GM12878 (cell line): ENCODE results near the gene PLD3. TPM values are rescaled to one million over a fixed set of nuclear protein-coding genes. Genes with fewer than 3 reads are reported as not detected.

Experiments used
- ATAC-seq: fragments of 200-7000 bp; cut with Tn5 transposase; 3 replicates; pipeline ENCODE4 v1.9.1; 2020; ENCODE audit warnings: mild to moderate bottlenecking, moderate library complexity
- BruUV-seq: library from RNA; stranded (reverse); fragments of 400-500 nt; replicated peaks from 2 replicates; lab custom pipeline; 2021; lab: Mats Ljungman, UMichigan
- CTCF ChIA-PET: fragments of 300-600 bp; sonication (Branson Sonifier 250); formaldehyde crosslinking; extraction: SDS; loops from one replicate; lab custom pipeline; 2021; ENCODE audit warnings: inconsistent platforms; lab: Yijun Ruan, JAX
- POLR2A ChIA-PET: fragments of 350-600 bp; formaldehyde crosslinking; extraction: SDS; loops from one replicate; lab custom pipeline; 2021; ENCODE audit warnings: inconsistent platforms; lab: Charles Lee
- RAD21 ChIA-PET: fragments of 300-600 bp; sonication (Branson Sonifier 250); formaldehyde crosslinking; loops from one replicate; lab custom pipeline; 2023; ENCODE audit warnings: antibody characterized with exemption; ENCODE audit not compliant: unreplicated experiment; lab: Charles Lee
- SMC1A ChIA-PET: fragments of 300-600 bp; sonication (Branson Sonifier 250); formaldehyde crosslinking; loops from one replicate; lab custom pipeline; 2023; ENCODE audit not compliant: unreplicated experiment, uncharacterized antibody; lab: Charles Lee
- DNase-seq: peaks from one replicate; pipeline ENCODE4 v3.0.0-alpha.2; 2011; ENCODE audit warnings: low read depth, low spot score
- FAIRE-seq: peaks from 3 replicates; lab custom pipeline; 2011; peaks lifted over from hg19 to GRCh38; lab: Jason Lieb, UNC
- H2AFZ ChIP-seq: 2 replicates; pipeline ENCODE4 v1.6.0; 2011; ENCODE audit warnings: low read depth, low read length, control low read depth; ENCODE audit not compliant: control insufficient read depth
- H3K27ac ChIP-seq: 2 replicates; pipeline ENCODE4 v1.5.1; 2011; ENCODE audit warnings: control low read depth; ENCODE audit not compliant: control insufficient read depth, insufficient read depth
- H3K27me3 ChIP-seq, 2 experiments: replicated peaks in 1 of 2; 2 replicates each; pipeline versions ENCODE4 v1.6.0 to v1.6.1; 2011; ENCODE audit warnings: low read length in 1 of 2; ENCODE audit not compliant: control insufficient read depth in 2 of 2, insufficient read depth in 2 of 2
- H3K36me3 ChIP-seq, 2 experiments: 2 replicates each; pipeline ENCODE4 v1.5.1; 2011; ENCODE audit warnings: low read length in 1 of 2; ENCODE audit not compliant: control insufficient read depth in 2 of 2, insufficient read depth in 2 of 2
- H3K4me1 ChIP-seq: 2 replicates; pipeline ENCODE4 v1.6.1; 2011; ENCODE audit warnings: mild to moderate bottlenecking, low read length, moderate library complexity, mixed read lengths; ENCODE audit not compliant: control insufficient read depth, insufficient read depth
- H3K4me2 ChIP-seq: 2 replicates; pipeline ENCODE4 v1.6.0; 2011; ENCODE audit warnings: control low read depth; ENCODE audit not compliant: control insufficient read depth, insufficient read depth
- H3K4me3 ChIP-seq: fragments of 200-600 bp; sonication (generic); 2 replicates; pipeline ENCODE4 v1.5.1; 2016
- H3K79me2 ChIP-seq: 2 replicates; pipeline ENCODE4 v1.6.0; 2011; ENCODE audit warnings: low read length; ENCODE audit not compliant: control insufficient read depth, insufficient read depth
- H3K9ac ChIP-seq: 2 replicates; pipeline ENCODE4 v1.8.0; 2011; ENCODE audit warnings: low read length, control low read depth, mixed read lengths; ENCODE audit not compliant: control insufficient read depth, insufficient read depth
- H3K9me3 ChIP-seq: replicated peaks from 3 replicates; pipeline ENCODE4 v1.5.1; 2011; ENCODE audit warnings: mild to moderate bottlenecking, low read length; ENCODE audit not compliant: control insufficient read depth, insufficient read depth
- H4K20me1 ChIP-seq: 2 replicates; pipeline ENCODE4 v1.6.0; 2011; ENCODE audit not compliant: control insufficient read depth, insufficient read depth
- CBFB ChIP-seq: IDR thresholded peaks from 2 replicates; pipeline ENCODE4 v1.6.1; 2016; ENCODE audit warnings: antibody characterized with exemption, low read depth
- FOXK2 ChIP-seq: fragments of 450-650 bp; IDR thresholded peaks from 2 replicates; pipeline ENCODE4 v1.6.1; 2017; ENCODE audit warnings: mild to moderate bottlenecking, moderate library complexity
- GABPA ChIP-seq: IDR thresholded peaks from 2 replicates; pipeline ENCODE4 v1.6.1; 2014; ENCODE audit warnings: antibody characterized with exemption, low read depth, mild to moderate bottlenecking, inconsistent platforms
- KLF5 ChIP-seq: fragments of 450-650 bp; IDR thresholded peaks from 2 replicates; pipeline ENCODE4 v1.6.1; 2014; ENCODE audit warnings: mild to moderate bottlenecking; ENCODE audit not compliant: partially characterized antibody
- SMAD1 ChIP-seq: fragments of 450-650 bp; IDR thresholded peaks from 2 replicates; pipeline ENCODE4 v1.6.1; 2018; ENCODE audit warnings: mild to moderate bottlenecking, low read depth; ENCODE audit not compliant: partially characterized antibody
- SPI1 ChIP-seq: IDR thresholded peaks from 2 replicates; pipeline ENCODE4 v1.6.1; 2011; ENCODE audit warnings: low read depth, mild to moderate bottlenecking, low read length, moderate library complexity, borderline replicate concordance; ENCODE audit not compliant: insufficient read depth
- SREBF1 ChIP-seq: IDR thresholded peaks from 2 replicates; pipeline ENCODE4 v1.6.1; 2012; ENCODE audit warnings: mild to moderate bottlenecking, low read length
- STAT1 ChIP-seq: fragments of 450-650 bp; conservative IDR thresholded peaks from 2 replicates; pipeline ENCODE4 v1.6.1; 2014; ENCODE audit warnings: antibody characterized with exemption, mild to moderate bottlenecking
- SUZ12 ChIP-seq: fragments of 200-600 bp; sonication (generic); IDR thresholded peaks from one replicate; pipeline ENCODE4 v1.6.1; 2018; ENCODE audit warnings: antibody characterized with exemption, mild to moderate bottlenecking; ENCODE audit not compliant: unreplicated experiment
- YBX1 ChIP-seq: fragments of 450-650 bp; IDR thresholded peaks from 2 replicates; pipeline ENCODE4 v1.6.1; 2016; ENCODE audit warnings: antibody characterized with exemption
- WGBS: methylation state at CpG from one replicate; pipeline ENCODE4 v1.1.6; 2016; ENCODE audit warnings: low lambda C conversion rate; ENCODE audit not compliant: insufficient replicate concordance, insufficient coverage; ENCODE audit errors: missing lambda C conversion rate; 5-methylcytosine and 5-hydroxymethylcytosine counted together
- in situ Hi-C: fragments of 300-500 bp; cut with MboI; formaldehyde crosslinking; loops from 9 replicates; pipeline ENCODE4 v1.14.3; 2018; ENCODE audit warnings: mixed read lengths
- intact Hi-C: fragments of 100-400 bp; cut with micrococcal nuclease; formaldehyde crosslinking; loops from one replicate; pipeline ENCODE4 v1.14.2; 2022; ENCODE audit not compliant: unreplicated experiment
- polyA plus RNA-seq, 11 experiments: library from polyadenylated mRNA; depleted of rRNA in 4 of 11; unstranded in 6 of 11; stranded (reverse) in 5 of 11; fragments of >200 nt; fragmentation: Nextera tagmentation in 4 of 11; fragmentation: Illumina TruSeq in 1 of 11; extraction: Ambion mirVana in 4 of 11; extraction: Trizol in 1 of 11; gene quantifications; 1 replicate in 1 of 11; 2 replicates in 10 of 11; pipeline versions ENCODE4 v1.2.1 to v1.2.3, GENCODE V29; 2011 to 2016; ENCODE audit warnings: inconsistent platforms in 2 of 11, missing spikeins in 2 of 11, low read depth in 1 of 11
- total RNA-seq, 4 experiments: library from RNA; depleted of rRNA in 3 of 4; stranded (reverse); fragments of >200 nt in 3 of 4; fragmentation: Illumina TruSeq in 1 of 4; extraction: Trizol in 1 of 4; gene quantifications; 2 replicates each; pipeline versions ENCODE4 v1.2.1 to v1.2.3, GENCODE V29; 2013 to 2021
- TF ChIP-seq, protein P1 (sequence below): fragments of 450-650 bp; IDR thresholded peaks from 2 replicates; pipeline ENCODE4 v1.6.1; 2017; ENCODE audit warnings: mild to moderate bottlenecking, moderate library complexity
- TF ChIP-seq, protein P2 (sequence below): IDR thresholded peaks from 2 replicates; pipeline ENCODE4 v1.6.1; 2011; ENCODE audit warnings: borderline replicate concordance, low read depth, mild to moderate bottlenecking, moderate library complexity, low read length; ENCODE audit not compliant: insufficient read depth, poor library complexity, severe bottlenecking
- TF ChIP-seq, protein P3 (sequence below): fragments of 450-650 bp; formaldehyde crosslinking; IDR thresholded peaks from 2 replicates; pipeline ENCODE4 v1.5.0; 2022; ENCODE audit warnings: mild to moderate bottlenecking, missing genetic modification characterization
- TF ChIP-seq, protein P4 (sequence below): fragments of 450-650 bp; IDR thresholded peaks from 2 replicates; pipeline ENCODE4 v1.6.1; 2017; ENCODE audit warnings: mild to moderate bottlenecking, low read depth, inconsistent platforms; ENCODE audit not compliant: poor library complexity, severe bottlenecking

The PLD3 gene
- total and polyA plus RNA-seq, 10 of the 15 experiments (the other 5 are each of a cell fraction or from before 2014, with no cell fraction given) = 1.3 to 134 (median 72.7) TPM

DNA sequence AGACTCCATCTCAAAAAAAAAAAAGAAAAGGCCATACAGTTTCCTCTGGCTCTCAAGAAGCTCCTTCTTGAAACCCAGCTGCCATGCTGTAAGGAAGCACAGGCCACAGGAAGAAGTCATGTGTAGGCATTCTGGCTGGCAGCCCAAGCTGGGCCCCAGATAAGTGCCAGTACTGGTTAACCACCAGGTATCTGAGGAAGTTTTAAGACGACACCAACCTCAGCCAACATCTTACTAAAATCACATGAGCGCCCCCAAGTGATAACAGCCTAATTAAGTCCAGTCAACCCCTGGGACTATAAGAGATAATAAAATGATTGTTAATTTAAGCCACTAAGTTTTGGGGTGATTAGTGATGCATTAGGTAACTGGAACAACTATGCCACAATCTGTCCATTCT, 36.0 kb upstream of the PLD3 start:
- intact Hi-C loops (no loop called here), in situ Hi-C loops (no loop called here)
- ChIA-PET RAD21 (no interaction called here), POLR2A (no interaction called here), CTCF (no interaction called here), SMC1A (interaction anchor here (3.0 kb wide), 1 partner anchor 7 kb away, joined by 9 read pairs; no protein-coding TSS in a partner anchor)
- H3K27ac ChIP-seq = no peak overlapping the region
- no peak overlapping the region for H3K4me2 ChIP-seq
- FAIRE-seq (no peak), DNase-seq (no peak), ATAC-seq (no peak)
- no peaks in the 10 kb centered on the region for H3K79me2 ChIP-seq
- no TSS peak for BruUV-seq
- H3K4me1 ChIP-seq = no peaks in the 10 kb centered on the region
- no peaks in the 10 kb centered on the region for H3K9me3 ChIP-seq
- no peaks in the 10 kb centered on the region for H3K27me3 ChIP-seq
- 47% methylated on average over 2 of the region's 2 CpGs for WGBS
- no peak overlapping the region for H2AFZ ChIP-seq
- H3K36me3 ChIP-seq = peaks cover 0 to 3% of the 10 kb centered on the region in 2 experiments; a peak in 2 of 4 replicates
- no peak overlapping the region for H3K4me3 ChIP-seq
- H3K9ac ChIP-seq = no peak overlapping the region
- H4K20me1 ChIP-seq = no peaks in the 10 kb centered on the region
- TF ChIP-seq, protein P1, sequence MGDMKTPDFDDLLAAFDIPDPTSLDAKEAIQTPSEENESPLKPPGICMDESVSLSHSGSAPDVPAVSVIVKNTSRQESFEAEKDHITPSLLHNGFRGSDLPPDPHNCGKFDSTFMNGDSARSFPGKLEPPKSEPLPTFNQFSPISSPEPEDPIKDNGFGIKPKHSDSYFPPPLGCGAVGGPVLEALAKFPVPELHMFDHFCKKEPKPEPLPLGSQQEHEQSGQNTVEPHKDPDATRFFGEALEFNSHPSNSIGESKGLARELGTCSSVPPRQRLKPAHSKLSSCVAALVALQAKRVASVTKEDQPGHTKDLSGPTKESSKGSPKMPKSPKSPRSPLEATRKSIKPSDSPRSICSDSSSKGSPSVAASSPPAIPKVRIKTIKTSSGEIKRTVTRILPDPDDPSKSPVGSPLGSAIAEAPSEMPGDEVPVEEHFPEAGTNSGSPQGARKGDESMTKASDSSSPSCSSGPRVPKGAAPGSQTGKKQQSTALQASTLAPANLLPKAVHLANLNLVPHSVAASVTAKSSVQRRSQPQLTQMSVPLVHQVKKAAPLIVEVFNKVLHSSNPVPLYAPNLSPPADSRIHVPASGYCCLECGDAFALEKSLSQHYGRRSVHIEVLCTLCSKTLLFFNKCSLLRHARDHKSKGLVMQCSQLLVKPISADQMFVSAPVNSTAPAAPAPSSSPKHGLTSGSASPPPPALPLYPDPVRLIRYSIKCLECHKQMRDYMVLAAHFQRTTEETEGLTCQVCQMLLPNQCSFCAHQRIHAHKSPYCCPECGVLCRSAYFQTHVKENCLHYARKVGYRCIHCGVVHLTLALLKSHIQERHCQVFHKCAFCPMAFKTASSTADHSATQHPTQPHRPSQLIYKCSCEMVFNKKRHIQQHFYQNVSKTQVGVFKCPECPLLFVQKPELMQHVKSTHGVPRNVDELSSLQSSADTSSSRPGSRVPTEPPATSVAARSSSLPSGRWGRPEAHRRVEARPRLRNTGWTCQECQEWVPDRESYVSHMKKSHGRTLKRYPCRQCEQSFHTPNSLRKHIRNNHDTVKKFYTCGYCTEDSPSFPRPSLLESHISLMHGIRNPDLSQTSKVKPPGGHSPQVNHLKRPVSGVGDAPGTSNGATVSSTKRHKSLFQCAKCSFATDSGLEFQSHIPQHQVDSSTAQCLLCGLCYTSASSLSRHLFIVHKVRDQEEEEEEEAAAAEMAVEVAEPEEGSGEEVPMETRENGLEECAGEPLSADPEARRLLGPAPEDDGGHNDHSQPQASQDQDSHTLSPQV = no peak
- TF ChIP-seq SMAD1 = no peak
- TF ChIP-seq SUZ12 = no peak
- TF ChIP-seq KLF5 = no peak
- no peak for TF ChIP-seq SREBF1
- TF ChIP-seq GABPA = no peak
- TF ChIP-seq CBFB = no peak
- TF ChIP-seq FOXK2 = no peak
- TF ChIP-seq, protein P2, sequence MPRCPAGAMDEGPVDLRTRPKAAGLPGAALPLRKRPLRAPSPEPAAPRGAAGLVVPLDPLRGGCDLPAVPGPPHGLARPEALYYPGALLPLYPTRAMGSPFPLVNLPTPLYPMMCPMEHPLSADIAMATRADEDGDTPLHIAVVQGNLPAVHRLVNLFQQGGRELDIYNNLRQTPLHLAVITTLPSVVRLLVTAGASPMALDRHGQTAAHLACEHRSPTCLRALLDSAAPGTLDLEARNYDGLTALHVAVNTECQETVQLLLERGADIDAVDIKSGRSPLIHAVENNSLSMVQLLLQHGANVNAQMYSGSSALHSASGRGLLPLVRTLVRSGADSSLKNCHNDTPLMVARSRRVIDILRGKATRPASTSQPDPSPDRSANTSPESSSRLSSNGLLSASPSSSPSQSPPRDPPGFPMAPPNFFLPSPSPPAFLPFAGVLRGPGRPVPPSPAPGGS = no peak
- TF ChIP-seq SPI1 = no peak
- TF ChIP-seq, protein P3, sequence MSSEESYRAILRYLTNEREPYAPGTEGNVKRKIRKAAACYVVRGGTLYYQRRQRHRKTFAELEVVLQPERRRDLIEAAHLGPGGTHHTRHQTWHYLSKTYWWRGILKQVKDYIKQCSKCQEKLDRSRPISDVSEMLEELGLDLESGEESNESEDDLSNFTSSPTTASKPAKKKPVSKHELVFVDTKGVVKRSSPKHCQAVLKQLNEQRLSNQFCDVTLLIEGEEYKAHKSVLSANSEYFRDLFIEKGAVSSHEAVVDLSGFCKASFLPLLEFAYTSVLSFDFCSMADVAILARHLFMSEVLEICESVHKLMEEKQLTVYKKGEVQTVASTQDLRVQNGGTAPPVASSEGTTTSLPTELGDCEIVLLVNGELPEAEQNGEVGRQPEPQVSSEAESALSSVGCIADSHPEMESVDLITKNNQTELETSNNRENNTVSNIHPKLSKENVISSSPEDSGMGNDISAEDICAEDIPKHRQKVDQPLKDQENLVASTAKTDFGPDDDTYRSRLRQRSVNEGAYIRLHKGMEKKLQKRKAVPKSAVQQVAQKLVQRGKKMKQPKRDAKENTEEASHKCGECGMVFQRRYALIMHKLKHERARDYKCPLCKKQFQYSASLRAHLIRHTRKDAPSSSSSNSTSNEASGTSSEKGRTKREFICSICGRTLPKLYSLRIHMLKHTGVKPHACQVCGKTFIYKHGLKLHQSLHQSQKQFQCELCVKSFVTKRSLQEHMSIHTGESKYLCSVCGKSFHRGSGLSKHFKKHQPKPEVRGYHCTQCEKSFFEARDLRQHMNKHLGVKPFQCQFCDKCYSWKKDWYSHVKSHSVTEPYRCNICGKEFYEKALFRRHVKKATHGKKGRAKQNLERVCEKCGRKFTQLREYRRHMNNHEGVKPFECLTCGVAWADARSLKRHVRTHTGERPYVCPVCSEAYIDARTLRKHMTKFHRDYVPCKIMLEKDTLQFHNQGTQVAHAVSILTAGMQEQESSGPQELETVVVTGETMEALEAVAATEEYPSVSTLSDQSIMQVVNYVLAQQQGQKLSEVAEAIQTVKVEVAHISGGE = no peak
- TF ChIP-seq YBX1 = no peak
- TF ChIP-seq STAT1 = no peak
- TF ChIP-seq, protein P4, sequence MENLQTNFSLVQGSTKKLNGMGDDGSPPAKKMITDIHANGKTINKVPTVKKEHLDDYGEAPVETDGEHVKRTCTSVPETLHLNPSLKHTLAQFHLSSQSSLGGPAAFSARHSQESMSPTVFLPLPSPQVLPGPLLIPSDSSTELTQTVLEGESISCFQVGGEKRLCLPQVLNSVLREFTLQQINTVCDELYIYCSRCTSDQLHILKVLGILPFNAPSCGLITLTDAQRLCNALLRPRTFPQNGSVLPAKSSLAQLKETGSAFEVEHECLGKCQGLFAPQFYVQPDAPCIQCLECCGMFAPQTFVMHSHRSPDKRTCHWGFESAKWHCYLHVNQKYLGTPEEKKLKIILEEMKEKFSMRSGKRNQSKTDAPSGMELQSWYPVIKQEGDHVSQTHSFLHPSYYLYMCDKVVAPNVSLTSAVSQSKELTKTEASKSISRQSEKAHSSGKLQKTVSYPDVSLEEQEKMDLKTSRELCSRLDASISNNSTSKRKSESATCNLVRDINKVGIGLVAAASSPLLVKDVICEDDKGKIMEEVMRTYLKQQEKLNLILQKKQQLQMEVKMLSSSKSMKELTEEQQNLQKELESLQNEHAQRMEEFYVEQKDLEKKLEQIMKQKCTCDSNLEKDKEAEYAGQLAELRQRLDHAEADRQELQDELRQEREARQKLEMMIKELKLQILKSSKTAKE = no peak
